ENCODE data around the gene SLC51B.

- TF ChIP-seq CTCF (conservative IDR thresholded peaks at IDR 0.05 in 1 of 2, IDR thresholded peaks at IDR 0.05 in 1 of 2; ENCODE audit: extremely low read depth in 1 of 2, insufficient read depth in 1 of 2, low read depth in 1 of 2, low read length in 2 of 2) = no peak
- TF ChIP-seq EZH2 (IDR thresholded peaks at IDR 0.05; ENCODE audit: borderline replicate concordance, low read length) = no peak
Measured at GRCh38 chr15:65066001-65066634, 20.9 kb downstream of the SLC51B start.

Measured in mammary epithelial cell (primary cell).